ENCODE measurements around the gene ARID1B.
A peak's percentile ranks its signal among the peaks of the same experiment; 100 is the strongest.

ARID1B gene

GRCh38 chr6:157207521-157208076 lies 430.4 kb downstream of the ARID1B start:
- CTCF ChIA-PET: no interaction called here

GRCh38 chr6:157209865-157210530 lies 432.8 kb downstream of the ARID1B start:
- peak; percentile 18; the same call in 1 of the 2 replicates for TF ChIP-seq MZF1 (tag by site-specific recombination; IDR thresholded peaks at IDR 0.05; ENCODE audit: borderline replicate concordance)
- TF ChIP-seq ZNF513 (tag by site-specific recombination; IDR thresholded peaks at IDR 0.05): no peak
- peaks cover 5% of the 10 kb centered on the region; the same call in 1 of the 2 replicates for H3K4me1 ChIP-seq (ENCODE audit: control insufficient read depth, insufficient read depth, low read length)
- ChIA-PET CTCF (no interaction called here), POLR2A (no interaction called here)
- no peak overlapping the region for H3K27ac ChIP-seq (ENCODE audit: extremely low read depth, low read depth, low read length)
- peaks cover 0 to 21% of the 10 kb centered on the region in 2 experiments; a peak in 1 of 3 replicates for H3K36me3 ChIP-seq (ENCODE audit: control insufficient read depth in 2 of 2, insufficient read depth in 1 of 2, low read length in 2 of 2)
- no peaks in the 10 kb centered on the region for H3K9me3 ChIP-seq (ENCODE audit: control insufficient read depth, insufficient read depth, low read depth, low read length)
- H3K4me3 ChIP-seq (ENCODE audit: low read depth, low read length): no peak overlapping the region

More at GRCh38 chr6:157207521-157208076, 430.4 kb downstream of the ARID1B start:
- no peak overlapping the region for H3K4me3 ChIP-seq (ENCODE audit: low read depth, low read length)
- H3K4me1 ChIP-seq (ENCODE audit: control insufficient read depth, insufficient read depth, low read length): peaks cover 5% of the 10 kb centered on the region; the same call in 1 of the 2 replicates
- H3K36me3 ChIP-seq (ENCODE audit: control insufficient read depth in 2 of 2, insufficient read depth in 1 of 2, low read length in 2 of 2): peaks cover 0 to 34% of the 10 kb centered on the region in 2 experiments; a peak in 1 of 3 replicates
- TF ChIP-seq, protein P1, sequence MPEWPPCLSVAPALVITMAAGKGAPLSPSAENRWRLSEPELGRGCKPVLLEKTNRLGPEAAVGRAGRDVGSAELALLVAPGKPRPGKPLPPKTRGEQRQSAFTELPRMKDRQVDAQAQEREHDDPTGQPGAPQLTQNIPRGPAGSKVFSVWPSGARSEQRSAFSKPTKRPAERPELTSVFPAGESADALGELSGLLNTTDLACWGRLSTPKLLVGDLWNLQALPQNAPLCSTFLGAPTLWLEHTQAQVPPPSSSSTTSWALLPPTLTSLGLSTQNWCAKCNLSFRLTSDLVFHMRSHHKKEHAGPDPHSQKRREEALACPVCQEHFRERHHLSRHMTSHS (tag by site-specific recombination; IDR thresholded peaks at IDR 0.05): no peak
- no peak for TF ChIP-seq GLI4 (tag by site-specific recombination; IDR thresholded peaks at IDR 0.05)
- TF ChIP-seq ZNF654 (tag by site-specific recombination; IDR thresholded peaks at IDR 0.05; ENCODE audit: low read depth): no peak
- no peak for TF ChIP-seq ZNF510 (tag by site-specific recombination; IDR thresholded peaks at IDR 0.05; ENCODE audit: insufficient replicate concordance)
- no peak for TF ChIP-seq ZNF155 (tag by site-specific recombination; IDR thresholded peaks at IDR 0.05)
- TF ChIP-seq ZNF132 (tag by site-specific recombination; IDR thresholded peaks at IDR 0.05; ENCODE audit: borderline replicate concordance): no peak
- no peak for TF ChIP-seq ZNF274 (IDR thresholded peaks at IDR 0.05; ENCODE audit: low read length)
- TF ChIP-seq ZNF274 (tag by site-specific recombination; IDR thresholded peaks at IDR 0.05; ENCODE audit: borderline replicate concordance): no peak
- TF ChIP-seq ZNF660 (tag by site-specific recombination; IDR thresholded peaks at IDR 0.05): no peak
- TF ChIP-seq ZNF792 (tag by site-specific recombination; IDR thresholded peaks at IDR 0.05): no peak
- TF ChIP-seq ZNF10 (tag by site-specific recombination; IDR thresholded peaks at IDR 0.05): no peak
- TF ChIP-seq KLF16 (tag by site-specific recombination; IDR thresholded peaks at IDR 0.05): no peak
- no peak for TF ChIP-seq ZNF335 (tag by site-specific recombination; conservative IDR thresholded peaks at IDR 0.05)
- TF ChIP-seq, protein P2, sequence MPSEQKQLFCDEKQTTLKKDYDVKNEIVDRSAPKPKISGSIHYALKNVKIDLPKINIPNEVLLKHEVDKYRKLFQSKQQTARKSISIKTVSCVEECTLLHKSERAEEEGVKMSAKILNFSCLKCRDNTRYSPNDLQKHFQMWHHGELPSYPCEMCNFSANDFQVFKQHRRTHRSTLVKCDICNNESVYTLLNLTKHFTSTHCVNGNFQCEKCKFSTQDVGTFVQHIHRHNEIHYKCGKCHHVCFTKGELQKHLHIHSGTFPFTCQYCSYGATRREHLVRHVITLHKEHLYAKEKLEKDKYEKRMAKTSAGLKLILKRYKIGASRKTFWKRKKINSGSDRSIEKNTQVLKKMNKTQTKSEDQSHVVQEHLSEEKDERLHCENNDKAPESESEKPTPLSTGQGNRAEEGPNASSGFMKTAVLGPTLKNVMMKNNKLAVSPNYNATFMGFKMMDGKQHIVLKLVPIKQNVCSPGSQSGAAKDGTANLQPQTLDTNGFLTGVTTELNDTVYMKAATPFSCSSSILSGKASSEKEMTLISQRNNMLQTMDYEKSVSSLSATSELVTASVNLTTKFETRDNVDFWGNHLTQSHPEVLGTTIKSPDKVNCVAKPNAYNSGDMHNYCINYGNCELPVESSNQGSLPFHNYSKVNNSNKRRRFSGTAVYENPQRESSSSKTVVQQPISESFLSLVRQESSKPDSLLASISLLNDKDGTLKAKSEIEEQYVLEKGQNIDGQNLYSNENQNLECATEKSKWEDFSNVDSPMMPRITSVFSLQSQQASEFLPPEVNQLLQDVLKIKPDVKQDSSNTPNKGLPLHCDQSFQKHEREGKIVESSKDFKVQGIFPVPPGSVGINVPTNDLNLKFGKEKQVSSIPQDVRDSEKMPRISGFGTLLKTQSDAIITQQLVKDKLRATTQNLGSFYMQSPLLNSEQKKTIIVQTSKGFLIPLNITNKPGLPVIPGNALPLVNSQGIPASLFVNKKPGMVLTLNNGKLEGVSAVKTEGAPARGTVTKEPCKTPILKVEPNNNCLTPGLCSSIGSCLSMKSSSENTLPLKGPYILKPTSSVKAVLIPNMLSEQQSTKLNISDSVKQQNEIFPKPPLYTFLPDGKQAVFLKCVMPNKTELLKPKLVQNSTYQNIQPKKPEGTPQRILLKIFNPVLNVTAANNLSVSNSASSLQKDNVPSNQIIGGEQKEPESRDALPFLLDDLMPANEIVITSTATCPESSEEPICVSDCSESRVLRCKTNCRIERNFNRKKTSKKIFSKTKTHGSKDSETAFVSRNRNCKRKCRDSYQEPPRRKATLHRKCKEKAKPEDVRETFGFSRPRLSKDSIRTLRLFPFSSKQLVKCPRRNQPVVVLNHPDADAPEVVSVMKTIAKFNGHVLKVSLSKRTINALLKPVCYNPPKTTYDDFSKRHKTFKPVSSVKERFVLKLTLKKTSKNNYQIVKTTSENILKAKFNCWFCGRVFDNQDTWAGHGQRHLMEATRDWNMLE (tag by site-specific recombination; conservative IDR thresholded peaks at IDR 0.05; ENCODE audit: low read depth): no peak
- no peak for TF ChIP-seq MEIS1 (CRISPR knock-in tag; IDR thresholded peaks at IDR 0.05; ENCODE audit: borderline replicate concordance)
- TF ChIP-seq RBAK (tag by site-specific recombination; IDR thresholded peaks at IDR 0.05): no peak
- no peak for TF ChIP-seq ZNF777 (tag by site-specific recombination; IDR thresholded peaks at IDR 0.05; ENCODE audit: borderline replicate concordance)
- TF ChIP-seq ZSCAN5A (tag by site-specific recombination; IDR thresholded peaks at IDR 0.05): no peak
- H3K9me3 ChIP-seq (ENCODE audit: control insufficient read depth, insufficient read depth, low read depth, low read length): no peaks in the 10 kb centered on the region
- no peak overlapping the region for H3K27ac ChIP-seq (ENCODE audit: extremely low read depth, low read depth, low read length)
- POLR2A ChIA-PET: no interaction called here

Data from HEK293 (cell line).